Fibroblast of upper back skin (primary cell): Measurements from ENCODE around the gene SMAD6.

Experiments
- DNase-seq: peaks from one replicate; pipeline ENCODE4 v3.0.0-alpha.2; 2013

Gene SMAD6

GRCh38 chr15:66702035-66702786 is at the start of gene SMAD6:
SMAD6 (plus strand) TSS chr15:66702236; CDS start chr15:66703259, 1,023 bp downstream.
- peak; percentile 99 for DNase-seq

DNA sequence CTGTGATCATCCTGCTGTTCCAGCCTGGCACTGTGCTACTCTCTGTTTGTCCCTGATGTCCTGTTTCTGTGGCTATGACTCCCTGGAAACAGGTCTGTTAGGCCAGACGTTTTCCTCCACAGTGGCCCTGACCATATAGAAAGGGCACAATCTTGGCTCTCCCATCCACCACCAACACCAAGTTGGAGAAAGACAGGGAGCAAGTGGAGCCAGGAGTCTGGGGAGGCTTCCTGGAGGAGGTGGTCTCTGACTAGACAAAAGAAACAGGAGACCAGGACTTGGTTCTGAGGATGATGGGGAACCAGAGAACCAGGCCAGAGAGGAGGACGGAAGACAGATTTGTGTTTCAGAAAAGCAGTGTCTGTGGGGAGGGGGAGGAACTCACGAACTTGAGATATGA is 49.2 kb upstream of the SMAD6 start:
- DNase-seq, result no peak

DNA sequence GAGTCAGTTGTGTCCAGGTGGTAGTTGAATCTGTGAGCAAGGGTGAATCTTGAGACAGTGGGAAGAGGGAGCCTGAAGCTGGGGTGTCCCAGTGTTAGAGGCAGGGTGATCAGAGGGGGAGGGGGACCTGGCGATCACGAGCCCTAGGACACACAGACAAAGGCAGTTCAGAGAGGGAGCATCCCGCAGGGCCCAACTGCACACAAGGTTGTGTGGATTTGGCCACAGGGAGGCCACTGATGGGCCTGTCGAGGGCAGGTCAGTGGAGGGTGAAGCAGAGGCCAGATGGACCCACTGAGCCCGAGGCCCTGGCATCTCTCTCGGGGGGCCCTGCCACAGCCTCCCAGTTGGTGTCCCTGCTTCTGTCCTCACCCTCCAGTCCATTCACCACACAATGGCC is 48.6 kb upstream of the SMAD6 start:
- no peak for DNase-seq

- no peak for DNase-seq
Observed at GRCh38 chr15:66653852-66654251, 48.2 kb upstream of the SMAD6 start.

- no peak for DNase-seq
Observed at GRCh38 chr15:66654361-66654738, 47.7 kb upstream of the SMAD6 start.

GRCh38 chr15:66654739-66655375 is 47.2 kb upstream of the SMAD6 start:
- no peak for DNase-seq

DNA sequence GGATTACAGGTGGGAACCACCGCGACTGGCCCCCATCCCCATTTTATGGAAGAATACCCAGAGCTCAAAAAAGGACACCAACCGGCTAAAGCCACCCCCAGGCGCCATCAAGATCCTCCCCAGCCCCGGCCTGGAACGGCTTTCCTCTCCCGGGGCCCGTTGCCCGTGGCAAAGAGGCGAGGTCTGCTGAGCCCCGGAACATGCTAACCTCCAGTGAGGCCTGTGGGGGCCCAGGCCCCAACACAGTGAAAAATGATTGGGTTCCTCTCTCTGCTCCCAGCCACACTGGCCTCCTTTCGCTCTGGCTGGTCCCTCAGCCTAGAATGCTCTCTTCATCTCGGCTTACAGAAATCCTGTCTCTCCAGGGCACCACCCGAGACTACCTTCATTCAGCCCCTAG is 46.5 kb upstream of the SMAD6 start:
- DNase-seq, result no peak

- DNase-seq, result no peak
Observed at GRCh38 chr15:66655997-66656396, 46.0 kb upstream of the SMAD6 start.

DNA sequence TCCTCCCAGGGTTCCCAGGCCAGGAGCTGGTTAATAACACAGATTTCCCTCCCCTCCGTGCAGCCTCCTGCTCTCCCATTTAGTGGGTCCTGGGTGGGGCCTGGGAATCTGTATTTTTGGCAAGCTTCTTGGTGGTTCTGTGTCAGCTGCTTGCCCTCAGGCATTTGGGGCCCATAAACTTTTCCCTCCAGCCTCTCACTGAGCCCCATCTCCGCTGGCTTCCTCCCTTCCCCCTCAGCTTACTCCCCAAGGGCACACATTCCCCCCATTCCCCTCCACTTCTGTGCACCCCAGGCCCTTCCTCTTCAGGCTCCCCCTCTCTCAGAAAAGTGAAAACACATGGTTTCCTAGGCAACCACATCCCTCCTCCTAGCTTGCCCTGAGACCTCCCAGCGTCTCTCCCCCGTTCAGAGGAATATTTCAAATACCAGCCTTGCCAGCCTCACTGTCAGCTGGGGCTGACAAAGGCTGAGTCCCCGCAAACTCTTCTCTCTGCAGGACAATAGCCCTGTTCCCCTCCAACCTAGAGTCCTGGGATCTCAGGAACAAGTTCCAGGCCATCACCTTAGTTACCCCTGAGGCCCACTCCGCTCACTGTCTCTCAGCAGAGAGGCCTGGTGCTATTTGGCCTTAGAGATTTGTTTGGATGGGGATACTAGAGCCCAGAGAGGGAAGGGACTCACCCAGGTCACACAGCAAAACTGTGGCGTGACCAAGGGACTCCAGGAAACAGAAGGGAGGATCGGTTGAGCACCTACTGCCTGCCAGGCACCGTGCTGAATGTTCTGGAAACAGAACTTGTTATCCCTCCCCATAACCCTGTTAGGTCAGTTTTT is 44.6 kb upstream of the SMAD6 start:
- peak; percentile 74 for DNase-seq

DNA sequence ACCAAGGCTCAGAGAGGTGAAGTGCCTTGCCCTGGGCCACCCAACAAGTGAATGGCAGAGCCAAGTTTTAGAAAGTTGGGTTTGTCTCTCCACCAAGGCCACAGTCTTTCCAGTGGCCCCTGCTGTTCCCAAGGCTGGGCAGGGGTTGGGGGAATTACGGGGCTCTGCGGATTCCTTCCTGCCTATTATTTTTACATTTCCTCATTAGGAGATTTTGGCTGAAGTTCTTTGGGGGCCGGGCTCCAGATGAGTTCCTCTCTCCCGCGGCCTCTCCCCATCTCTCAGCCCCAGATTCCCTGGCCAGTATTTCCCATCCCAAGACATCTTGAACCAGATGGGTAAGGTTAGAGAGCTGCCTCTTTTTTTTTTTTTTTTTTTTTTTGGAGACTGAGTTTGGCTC is 44.0 kb upstream of the SMAD6 start:
- peak; percentile 18 for DNase-seq

DNA sequence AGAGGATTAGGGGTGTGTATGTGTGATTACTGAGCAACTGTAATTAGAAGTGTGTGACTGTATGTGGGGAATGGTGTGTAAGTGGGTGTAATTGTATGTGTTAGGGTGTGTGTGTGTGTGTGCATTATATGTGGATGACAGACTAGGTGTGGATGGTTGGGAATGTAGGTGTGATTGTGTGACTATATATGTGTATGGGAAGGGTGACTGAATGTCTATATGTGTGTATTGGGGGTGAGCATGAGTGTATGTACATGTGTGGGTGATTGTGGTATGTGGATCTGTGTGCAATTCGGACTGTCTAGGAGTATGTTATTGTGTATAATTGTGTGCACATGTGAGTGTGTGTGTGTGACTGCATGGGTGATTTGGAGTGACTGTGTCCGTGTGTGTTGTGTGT is 43.2 kb upstream of the SMAD6 start:
- DNase-seq, result no peak

- no peak for DNase-seq
Observed at GRCh38 chr15:66659384-66659783, 42.7 kb upstream of the SMAD6 start.

DNA sequence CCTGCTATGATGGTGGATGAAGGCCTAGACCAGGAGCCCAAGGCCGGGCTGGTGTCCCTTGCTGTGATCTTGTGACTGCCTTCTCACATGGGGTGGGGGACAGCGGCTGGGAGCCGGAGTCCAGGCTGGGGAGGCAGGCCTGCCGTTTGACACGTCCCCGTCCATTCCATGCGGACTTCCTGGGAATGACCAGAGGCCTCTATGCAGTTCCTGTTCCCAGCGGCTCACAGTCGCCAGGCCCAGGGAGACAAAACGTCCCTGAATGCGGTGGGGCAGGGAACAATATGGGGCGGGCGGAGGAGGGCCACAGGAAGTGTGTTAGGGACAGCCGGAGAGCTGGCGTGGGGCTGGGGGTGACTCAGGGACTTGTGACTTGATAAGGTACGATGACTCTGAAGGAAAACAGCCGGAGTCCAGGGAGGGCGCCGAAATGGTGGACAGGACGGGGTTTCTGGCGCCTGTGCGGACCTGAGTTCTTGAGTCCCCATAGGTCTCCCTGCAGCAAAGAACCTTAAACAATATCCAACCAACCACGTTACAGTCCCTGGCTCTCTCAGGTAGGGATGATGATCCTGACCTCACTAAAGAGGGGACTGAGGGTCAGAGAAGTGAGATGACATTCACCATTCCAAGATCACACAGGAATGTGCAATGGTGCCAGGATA is 40.5 kb upstream of the SMAD6 start:
- DNase-seq, result no peak

- DNase-seq, result no peak
Observed at GRCh38 chr15:66662522-66662921, 39.5 kb upstream of the SMAD6 start.

DNA sequence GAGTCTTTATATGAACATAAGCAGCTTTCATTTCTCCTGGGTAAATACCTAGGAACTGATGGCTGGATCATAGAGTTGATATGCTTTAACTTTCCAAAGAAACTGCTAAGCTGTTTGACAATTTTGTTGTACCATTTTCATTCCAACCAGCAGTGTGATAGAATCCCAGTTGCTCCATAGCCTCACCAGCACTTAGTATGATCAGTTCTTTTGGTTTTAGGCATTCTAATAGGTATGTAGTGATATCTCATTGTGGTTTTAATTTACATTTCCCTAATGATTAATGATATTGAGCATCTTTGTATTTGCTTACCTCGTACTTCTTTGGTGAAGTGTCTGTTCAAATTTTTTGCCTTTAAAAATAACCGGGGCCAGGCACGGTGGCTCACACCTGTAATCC is 38.4 kb upstream of the SMAD6 start:
- DNase-seq, result no peak

- no peak for DNase-seq
Observed at GRCh38 chr15:66670175-66670574, 31.9 kb upstream of the SMAD6 start.

DNA sequence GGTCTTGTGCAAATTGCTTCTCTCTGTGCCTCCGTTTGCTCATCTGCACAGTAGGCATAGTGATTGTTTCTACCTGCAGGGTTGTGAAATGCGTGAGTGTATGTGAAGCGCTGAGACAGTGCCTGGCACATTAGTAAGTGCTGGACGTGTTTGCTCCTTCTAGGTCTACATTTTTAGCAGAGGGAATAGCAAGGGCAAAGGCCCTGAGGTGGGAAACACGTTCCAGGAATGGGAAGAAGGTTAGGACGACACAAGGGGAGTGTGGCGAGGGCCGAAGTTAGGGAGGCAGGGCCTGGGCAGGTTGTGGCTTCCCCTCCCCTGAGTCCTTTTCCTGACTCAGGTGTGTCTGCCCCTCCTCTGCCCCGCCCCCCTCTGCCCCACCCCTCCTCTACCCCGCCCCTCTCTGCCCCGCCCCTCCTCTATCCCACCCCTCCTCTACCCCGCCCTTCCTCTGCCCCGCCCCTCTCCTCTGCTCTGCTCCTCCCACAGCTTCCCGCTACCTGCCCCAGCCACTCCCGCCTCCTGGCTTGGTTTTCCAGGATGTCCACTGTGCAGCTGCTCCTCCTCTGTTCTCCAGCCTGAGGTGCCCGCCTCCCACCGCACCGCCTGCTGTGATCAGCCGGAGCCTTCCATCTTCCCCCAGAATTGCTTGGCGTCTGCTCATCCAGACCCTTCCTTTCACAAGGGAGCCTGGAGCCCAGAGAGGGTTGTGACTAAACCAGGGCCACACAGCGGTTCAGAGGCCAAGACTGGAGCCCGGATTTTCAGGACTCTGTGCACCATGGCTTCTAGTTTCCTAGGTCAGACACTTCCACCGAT is 31.1 kb upstream of the SMAD6 start:
- DNase-seq, result no peak

DNA sequence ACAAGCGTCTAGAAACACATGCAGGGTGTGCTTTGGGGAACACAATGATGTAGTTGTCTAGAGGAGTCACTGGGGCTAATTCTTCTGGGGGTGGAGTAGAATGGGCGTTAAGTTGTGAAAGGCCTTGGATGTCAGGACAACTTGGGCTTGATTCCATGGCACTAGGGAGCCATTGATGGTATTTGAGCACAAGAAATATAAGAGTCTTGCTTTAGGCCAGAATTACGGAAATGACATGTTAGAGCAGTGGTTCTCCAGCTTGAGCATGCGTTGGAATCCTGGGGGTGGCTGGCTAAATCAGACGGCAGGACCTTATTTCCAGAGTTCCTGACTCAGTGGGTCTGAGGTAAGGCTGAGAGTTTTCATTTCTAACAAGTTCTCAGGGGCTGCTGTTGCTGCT is 29.2 kb upstream of the SMAD6 start:
- DNase-seq, result no peak

GRCh38 chr15:66673410-66674322 is 28.4 kb upstream of the SMAD6 start:
- DNase-seq, result peak; percentile 51

DNA sequence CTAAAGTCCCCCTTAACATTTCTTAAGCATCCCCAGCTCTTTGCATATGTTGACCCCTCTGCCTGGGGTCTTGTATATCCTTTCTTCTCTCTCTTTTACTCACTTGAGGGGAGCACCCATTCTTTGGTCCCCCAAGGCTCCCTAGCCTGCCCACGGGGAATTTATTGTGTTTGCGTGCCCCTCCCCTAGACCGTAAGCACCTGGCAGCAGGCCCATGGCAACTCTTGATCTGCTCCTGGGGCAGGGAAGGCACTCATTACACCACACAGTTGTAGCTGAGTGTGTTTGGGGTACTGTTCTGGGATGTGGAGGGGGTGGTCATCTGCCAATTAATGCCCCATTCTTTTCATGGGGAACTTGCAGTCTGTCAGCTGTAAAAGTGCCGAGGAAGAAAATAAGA is 27.3 kb upstream of the SMAD6 start:
- no peak for DNase-seq

DNA sequence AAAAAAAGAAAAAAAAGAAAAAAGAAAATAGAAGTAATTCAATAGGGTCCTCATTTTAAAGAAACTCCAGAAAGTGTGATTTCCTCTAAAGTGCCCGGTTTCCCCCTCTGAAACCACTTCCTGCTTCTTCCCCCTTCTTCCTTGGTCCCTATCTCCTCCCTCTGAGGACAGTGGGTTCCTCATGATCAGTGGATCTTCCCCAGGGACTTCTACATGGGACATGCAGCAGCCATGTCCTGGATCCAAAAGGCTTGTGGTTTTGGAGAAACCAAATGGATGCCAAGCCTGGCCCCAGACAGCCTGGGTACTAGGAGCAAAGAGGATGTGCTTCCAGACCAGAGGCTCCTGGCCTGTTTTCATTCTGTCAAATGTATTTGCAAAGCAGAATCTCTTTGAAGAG is 26.6 kb upstream of the SMAD6 start:
- no peak for DNase-seq
